H1 (cell line): Measurements from ENCODE around the gene MPPED1. TPM values are rescaled to one million over a fixed set of nuclear protein-coding genes. Genes with fewer than 3 reads are reported as not detected.

Source experiments
- ASH2L ChIP-seq: fragments of 200-600, 300-600 bp; sonication (generic); IDR thresholded peaks from one replicate; pipeline ENCODE4 v1.7.1; 2017; ENCODE audit warnings: low read length
- ATF3 ChIP-seq: IDR thresholded peaks from 2 replicates; pipeline ENCODE4 v1.6.1; 2011; ENCODE audit warnings: low read depth, mild to moderate bottlenecking, low read length; ENCODE audit not compliant: insufficient read depth
- CEBPB ChIP-seq: IDR thresholded peaks from 2 replicates; pipeline ENCODE4 v1.6.1; 2012; ENCODE audit warnings: low read depth, low read length
- MAFK ChIP-seq: IDR thresholded peaks from 2 replicates; pipeline ENCODE4 v1.6.1; 2012; ENCODE audit warnings: low read depth, mild to moderate bottlenecking, improper control_type of control experiment, low read length
- SRF ChIP-seq: IDR thresholded peaks from 2 replicates; pipeline ENCODE4 v1.6.1; 2011; ENCODE audit warnings: mild to moderate bottlenecking, low read depth, low read length, moderate library complexity
- SUZ12 ChIP-seq: fragments of 200-600 bp; sonication (generic); IDR thresholded peaks from 2 replicates; pipeline ENCODE4 v1.6.1; 2012; ENCODE audit warnings: mild to moderate bottlenecking, inconsistent platforms, low read length, moderate library complexity, mixed read lengths
- TCF12 ChIP-seq: IDR thresholded peaks from 2 replicates; pipeline ENCODE4 v1.6.1; 2011; ENCODE audit warnings: low read depth, mild to moderate bottlenecking, low read length
- polyA plus RNA-seq, 7 experiments: library from polyadenylated mRNA; depleted of rRNA in 3 of 7; stranded (reverse) in 5 of 7; unstranded in 2 of 7; fragments of >200 nt in 5 of 7; fragments of 200-250 nt in 2 of 7; gene quantifications; 1 replicate in 5 of 7; 2 replicates in 1 of 7; 4 replicates in 1 of 7; pipeline versions ENCODE4 v1.2.1 to v1.2.3, GENCODE V29; 2011 to 2013; ENCODE audit warnings: missing spikeins in 2 of 7, mixed read lengths in 2 of 7
- total RNA-seq: library from RNA; stranded (reverse); fragmentation: NEBNext Ultra II Directional; extraction: Animal tissue kit (Norgen Biotek cat#: 25700); gene quantifications from 2 replicates; pipeline ENCODE4 v1.2.1, GENCODE V29; 2021

Gene MPPED1
- total and polyA plus RNA-seq, 2 of the 8 experiments (the other 6 are each of a cell fraction or from before 2014, with no cell fraction given) = 0.29 to 0.37 TPM

- TF ChIP-seq ATF3 = no peak
- TF ChIP-seq TCF12 = no peak
- TF ChIP-seq SRF = no peak
- no peak for TF ChIP-seq ASH2L
- TF ChIP-seq SUZ12 = no peak
- no peak for TF ChIP-seq CEBPB
- TF ChIP-seq MAFK = no peak
Measured at GRCh38 chr22:43364169-43364435, 47.7 kb upstream of the MPPED1 start (continued).
